ENCODE results near the gene TMEM192.

GRCh38 chr4:165138843-165139242, 26.2 kb upstream of the TMEM192 start:
- no peak for TF ChIP-seq CTCF (IDR thresholded peaks at IDR 0.05)
- TF ChIP-seq POLR2A (IDR thresholded peaks at IDR 0.05): no peak

Data from uterus (tissue), 2 donors.